H1 (cell line): Measurements from ENCODE around the gene PPP1R14C. TPM values are rescaled to one million over a fixed set of nuclear protein-coding genes. Genes with fewer than 3 reads are reported as not detected.

Experiments
- CTCF ChIA-PET: fragments of 300-600 bp; sonication (Branson Sonifier 250); formaldehyde crosslinking; loops from one replicate; lab custom pipeline; 2021; ENCODE audit not compliant: partially characterized antibody; lab: Charles Lee
- POLR2A ChIA-PET: fragments of 300-600 bp; sonication (Branson Sonifier 250); formaldehyde crosslinking; loops from one replicate; lab custom pipeline; 2021; ENCODE audit warnings: inconsistent platforms; ENCODE audit not compliant: partially characterized antibody; lab: Charles Lee
- DNase-seq, 2 experiments: peaks; one replicate each; pipeline versions ENCODE4 v3.0.0 to v3.0.0-alpha.2; 2010 to 2022; ENCODE audit warnings: low spot score in 2 of 2, low read depth in 1 of 2, mixed read lengths in 1 of 2
- FAIRE-seq: peaks from 2 replicates; lab custom pipeline; 2011; peaks lifted over from hg19 to GRCh38; lab: Jason Lieb, UNC
- H2AFZ ChIP-seq: 2 replicates; pipeline ENCODE4 v1.8.1; 2012; ENCODE audit warnings: low read length, inconsistent platforms
- H2AK5ac ChIP-seq: 2 replicates; pipeline ENCODE4 v1.6.1; 2013; ENCODE audit warnings: low read depth, low read length
- H2BK120ac ChIP-seq: replicated peaks from 2 replicates; pipeline ENCODE3; 2013; ENCODE audit warnings: low read depth, low read length, inconsistent platforms
- H2BK12ac ChIP-seq: 2 replicates; pipeline ENCODE4 v1.6.1; 2013; ENCODE audit warnings: low read depth, low read length
- H2BK15ac ChIP-seq: 2 replicates; pipeline ENCODE4 v1.6.1; 2013; ENCODE audit warnings: low read length
- H2BK20ac ChIP-seq: 2 replicates; pipeline ENCODE4 v1.6.1; 2013; ENCODE audit warnings: low read length
- H2BK5ac ChIP-seq: 2 replicates; pipeline ENCODE4 v1.6.1; 2013; ENCODE audit warnings: low read depth, low read length
- H3K14ac ChIP-seq: 2 replicates; pipeline ENCODE4 v1.6.1; 2013; ENCODE audit warnings: inconsistent platforms; ENCODE audit not compliant: insufficient read length
- H3K18ac ChIP-seq: 2 replicates; pipeline ENCODE4 v1.6.1; 2013; ENCODE audit warnings: low read length; ENCODE audit errors: extremely low read depth
- H3K23ac ChIP-seq: 2 replicates; pipeline ENCODE4 v1.6.1; 2013; ENCODE audit warnings: inconsistent platforms; ENCODE audit not compliant: insufficient read length
- H3K23me2 ChIP-seq: 2 replicates; pipeline ENCODE4 v1.6.1; 2013; ENCODE audit warnings: low read depth, low read length
- H3K27ac ChIP-seq: 2 replicates; pipeline ENCODE4 v1.6.1; 2011; ENCODE audit warnings: low read depth, low read length, inconsistent platforms
- H3K27me3 ChIP-seq, 4 experiments: replicated peaks in 1 of 4; 1 replicate in 1 of 4; 2 replicates in 3 of 4; pipeline versions ENCODE4 v1.6.1 to v1.8.1; 2011 to 2013; ENCODE audit warnings: low read length in 3 of 4, mild to moderate bottlenecking in 3 of 4, inconsistent platforms in 2 of 4, mixed read lengths in 2 of 4, moderate library complexity in 1 of 4; ENCODE audit not compliant: control insufficient read depth in 3 of 4, insufficient read depth in 3 of 4; ENCODE audit errors: extremely low read depth in 1 of 4
- H3K36me3 ChIP-seq, 4 experiments: 2 replicates each; pipeline versions ENCODE4 v1.6.1 to v1.8.1; 2011 to 2013; ENCODE audit warnings: mild to moderate bottlenecking in 4 of 4, low read length in 3 of 4, moderate library complexity in 2 of 4, control low read depth in 1 of 4, inconsistent platforms in 1 of 4; ENCODE audit not compliant: insufficient read depth in 4 of 4, control insufficient read depth in 2 of 4
- H3K4ac ChIP-seq: replicated peaks from 2 replicates; pipeline ENCODE3; 2013; ENCODE audit warnings: low read length, low read depth, mixed read lengths, inconsistent platforms; ENCODE audit not compliant: insufficient read length
- H3K4me1 ChIP-seq, 4 experiments: replicated peaks in 1 of 4; 1 replicate in 1 of 4; 2 replicates in 3 of 4; pipeline versions ENCODE4 v1.6.1 to v1.8.1; 2011 to 2013; ENCODE audit warnings: low read length in 3 of 4, inconsistent platforms in 2 of 4, mixed read lengths in 1 of 4; ENCODE audit not compliant: insufficient read depth in 4 of 4, control insufficient read depth in 3 of 4
- H3K4me2 ChIP-seq, 2 experiments: 2 replicates each; pipeline versions ENCODE4 v1.6.1 to v1.8.1; 2011 to 2013; ENCODE audit warnings: low read depth in 2 of 2, low read length in 2 of 2, control low read depth in 1 of 2, inconsistent platforms in 1 of 2, mild to moderate bottlenecking in 1 of 2; ENCODE audit not compliant: insufficient read depth in 1 of 2
- H3K4me3 ChIP-seq, 4 experiments: fragments of 200-600, 300-600 bp in 1 of 4; sonication (generic), shearing (Covaris generic), sonication (Bioruptor Twin) in 1 of 4; 2 replicates each; pipeline versions ENCODE4 v1.5.1 to v1.8.1; 2011 to 2016; ENCODE audit warnings: low read length in 4 of 4, low read depth in 3 of 4, control low read depth in 2 of 4, inconsistent platforms in 2 of 4, mild to moderate bottlenecking in 2 of 4, mixed read lengths in 1 of 4, moderate library complexity in 1 of 4; ENCODE audit not compliant: insufficient read depth in 2 of 4; ENCODE audit errors: extremely low read depth in 1 of 4
- H3K56ac ChIP-seq: replicated peaks from 2 replicates; pipeline ENCODE3; 2013; ENCODE audit warnings: low read depth, mild to moderate bottlenecking, mixed read lengths, low read length, inconsistent platforms; ENCODE audit not compliant: insufficient read length
- H3K79me1 ChIP-seq: 2 replicates; pipeline ENCODE4 v1.6.1; 2013; ENCODE audit warnings: low read depth, low read length, control low read depth
- H3K79me2 ChIP-seq, 2 experiments: 2 replicates each; pipeline versions ENCODE4 v1.6.1 to v1.8.1; 2012 to 2013; ENCODE audit warnings: low read length in 2 of 2, mild to moderate bottlenecking in 2 of 2, inconsistent platforms in 1 of 2; ENCODE audit not compliant: insufficient read depth in 2 of 2, control insufficient read depth in 1 of 2
- H3K9ac ChIP-seq, 4 experiments: replicated peaks in 1 of 4; 1 replicate in 1 of 4; 2 replicates in 3 of 4; pipeline versions ENCODE4 v1.6.1 to v1.8.1; 2011 to 2013; ENCODE audit warnings: low read depth in 3 of 4, low read length in 3 of 4, control low read depth in 2 of 4, mild to moderate bottlenecking in 2 of 4, moderate library complexity in 2 of 4, inconsistent platforms in 1 of 4; ENCODE audit errors: extremely low read depth in 1 of 4
- H3K9me3 ChIP-seq, 2 experiments: 2 replicates each; pipeline versions ENCODE4 v1.6.1 to v1.8.1; 2012 to 2013; ENCODE audit warnings: mild to moderate bottlenecking in 2 of 2, moderate library complexity in 2 of 2, control low read depth in 1 of 2, inconsistent platforms in 1 of 2, low read depth in 1 of 2, low read length in 1 of 2, mixed read lengths in 1 of 2; ENCODE audit not compliant: insufficient read depth in 2 of 2
- H4K20me1 ChIP-seq, 2 experiments: replicated peaks in 1 of 2; 2 replicates each; pipeline versions ENCODE3 to v1.8.1; 2011 to 2013; ENCODE audit warnings: inconsistent platforms in 2 of 2, low read length in 2 of 2, mild to moderate bottlenecking in 1 of 2; ENCODE audit not compliant: insufficient read depth in 2 of 2, control insufficient read depth in 1 of 2
- H4K5ac ChIP-seq: 2 replicates; pipeline ENCODE4 v1.6.1; 2013; ENCODE audit warnings: low read length, low read depth, mixed read lengths, inconsistent platforms; ENCODE audit not compliant: insufficient read length
- H4K8ac ChIP-seq: 2 replicates; pipeline ENCODE4 v1.8.0; 2013; ENCODE audit warnings: mild to moderate bottlenecking, moderate library complexity, low read length, inconsistent platforms; ENCODE audit not compliant: insufficient read depth; ENCODE audit errors: extremely low read depth
- H4K91ac ChIP-seq: replicated peaks from 2 replicates; pipeline ENCODE3; 2013; ENCODE audit warnings: low read length, mixed read lengths, inconsistent platforms; ENCODE audit not compliant: insufficient read length
- ASH2L ChIP-seq: fragments of 200-600, 300-600 bp; sonication (generic); IDR thresholded peaks from one replicate; pipeline ENCODE4 v1.7.1; 2017; ENCODE audit warnings: low read length
- EGR1 ChIP-seq: IDR thresholded peaks from 2 replicates; pipeline ENCODE4 v1.6.1; 2011; ENCODE audit warnings: low read depth, low read length, borderline replicate concordance
- PHF8 ChIP-seq: fragments of 200-600 bp; sonication (generic); conservative IDR thresholded peaks from 2 replicates; pipeline ENCODE4 v1.7.1; 2012; ENCODE audit warnings: low read depth, mild to moderate bottlenecking, inconsistent platforms, low read length, moderate library complexity
- RAD21 ChIP-seq, 2 experiments: IDR thresholded peaks in 1 of 2; conservative IDR thresholded peaks in 1 of 2; 2 replicates each; pipeline ENCODE4 v1.6.1; 2011; ENCODE audit warnings: low read depth in 2 of 2, low read length in 2 of 2, improper control_type of control experiment in 1 of 2, inconsistent platforms in 1 of 2, mild to moderate bottlenecking in 1 of 2, moderate library complexity in 1 of 2
- RBBP5 ChIP-seq: IDR thresholded peaks from 2 replicates; pipeline ENCODE4 v1.7.1; 2012; ENCODE audit warnings: low read depth, mild to moderate bottlenecking, inconsistent platforms, low read length, moderate library complexity, borderline replicate concordance
- RFX5 ChIP-seq: IDR thresholded peaks from 2 replicates; pipeline ENCODE4 v1.6.1; 2011; ENCODE audit warnings: low read depth, low read length, improper control_type of control experiment, borderline replicate concordance
- SIX5 ChIP-seq: IDR thresholded peaks from 2 replicates; pipeline ENCODE4 v1.6.1; 2011; ENCODE audit warnings: mild to moderate bottlenecking, low read depth, low read length
- SP1 ChIP-seq: IDR thresholded peaks from 2 replicates; pipeline ENCODE4 v1.6.1; 2011; ENCODE audit warnings: low read depth, low read length
- SP4 ChIP-seq: IDR thresholded peaks from 2 replicates; pipeline ENCODE4 v1.6.1; 2012; ENCODE audit warnings: low read length, inconsistent platforms
- TAF1 ChIP-seq: IDR thresholded peaks from 2 replicates; pipeline ENCODE4 v1.6.1; 2011; ENCODE audit warnings: mild to moderate bottlenecking, low read depth, low read length
- WGBS, 2 experiments: shearing (Covaris generic) in 1 of 2; methylation state at CpG; one replicate each; pipeline versions ENCODE4 v1.1.6 to v1.1.7; 2013 to 2015; ENCODE audit warnings: low lambda C conversion rate in 2 of 2, mixed read lengths in 2 of 2, inconsistent platforms in 1 of 2, low coverage in 1 of 2, missing lambda C conversion rate in 1 of 2; ENCODE audit not compliant: insufficient replicate concordance in 2 of 2, insufficient coverage in 1 of 2, insufficient read length in 1 of 2; ENCODE audit errors: extremely low coverage in 1 of 2, missing lambda C conversion rate in 1 of 2; 5-methylcytosine and 5-hydroxymethylcytosine counted together
- polyA plus RNA-seq, 7 experiments: library from polyadenylated mRNA; depleted of rRNA in 3 of 7; stranded (reverse) in 5 of 7; unstranded in 2 of 7; fragments of >200 nt in 5 of 7; fragments of 200-250 nt in 2 of 7; gene quantifications; 1 replicate in 5 of 7; 2 replicates in 1 of 7; 4 replicates in 1 of 7; pipeline versions ENCODE4 v1.2.1 to v1.2.3, GENCODE V29; 2011 to 2013; ENCODE audit warnings: missing spikeins in 2 of 7, mixed read lengths in 2 of 7
- total RNA-seq: library from RNA; stranded (reverse); fragmentation: NEBNext Ultra II Directional; extraction: Animal tissue kit (Norgen Biotek cat#: 25700); gene quantifications from 2 replicates; pipeline ENCODE4 v1.2.1, GENCODE V29; 2021
- TF ChIP-seq, protein P1 (sequence below): IDR thresholded peaks from 2 replicates; pipeline ENCODE4 v1.6.1; 2011; ENCODE audit warnings: low read depth, mild to moderate bottlenecking, low read length; ENCODE audit not compliant: insufficient read depth

Gene PPP1R14C
- total and polyA plus RNA-seq, 2 of the 8 experiments (the other 6 are each of a cell fraction or from before 2014, with no cell fraction given), result 0.30 to 0.61 TPM

DNA sequence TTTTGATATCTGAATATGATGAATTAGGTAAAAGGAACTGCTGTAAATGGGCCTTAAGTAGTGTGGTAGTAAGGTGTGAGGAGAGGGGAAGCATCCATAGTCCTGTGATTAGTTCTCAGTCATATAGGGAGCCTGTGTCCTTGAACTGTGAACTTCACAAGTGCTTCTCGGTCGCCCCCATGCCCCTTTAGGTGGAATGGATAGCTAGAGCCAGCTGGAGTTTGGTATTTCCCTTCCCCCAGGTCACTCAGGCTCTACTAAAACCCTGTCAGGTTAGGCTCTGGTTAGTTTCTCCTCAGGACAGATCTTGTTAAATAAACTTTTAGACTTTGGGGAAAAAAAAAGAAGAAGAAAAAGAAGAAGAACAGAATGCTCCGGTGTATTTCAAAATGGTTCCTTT lies 82.0 kb downstream of the PPP1R14C start:
- Histone ChIP-seq H3K4me3 (no peak overlapping the region), H2BK15ac (no peak overlapping the region), H3K14ac (no peak overlapping the region), H3K79me1 (no peaks in the 10 kb centered on the region), H3K36me3 (no peaks in the 10 kb centered on the region), H4K8ac (no peak overlapping the region), H3K4me2 (peak overlapping the region in 1 of 2 experiments; percentile 37; a peak in 1 of 4 replicates), H3K18ac (no peak overlapping the region), H3K9ac (no peak overlapping the region), H3K9me3 (no peaks in the 10 kb centered on the region), H2BK5ac (no peak overlapping the region), H2BK12ac (no peak overlapping the region), H4K91ac (no peak overlapping the region), H2BK20ac (no peak overlapping the region), H4K5ac (no peak overlapping the region), H3K23me2 (no peaks in the 10 kb centered on the region), H3K27ac (no peak overlapping the region), H2AK5ac (no peak overlapping the region), H3K4me1 (peaks cover 0 to 3% (median 0%) of the 10 kb centered on the region in 4 experiments; a peak in 4 of 7 replicates), H2AFZ (no peak overlapping the region), H3K56ac (no peak overlapping the region), H2BK120ac (no peak overlapping the region), H3K23ac (no peak overlapping the region), H3K4ac (no peak overlapping the region), H3K27me3 (peaks cover 0 to 16% (median 13%) of the 10 kb centered on the region in 4 experiments; a peak in 4 of 7 replicates), H3K79me2 (no peaks in the 10 kb centered on the region), H4K20me1 (no peaks in the 10 kb centered on the region)
- DNase-seq (no peak), FAIRE-seq (peak; percentile 39)
- CTCF ChIA-PET, result no interaction called here
- 50% methylated on average over 3 of the region's 3 CpGs; no CpG with 5 or more reads in 1 of the 2 experiments for WGBS, 2 experiments
- POLR2A ChIA-PET, result no interaction called here
- TF ChIP-seq ASH2L (peak; percentile 40), RFX5 (no peak), TAF1 (no peak), SP1 (no peak), RAD21 (IDR thresholded peaks at IDR 0.05 in 1 of 2, conservative IDR thresholded peaks at IDR 0.05 in 1 of 2; ENCODE audit: low read depth in 2 of 2, low read length in 2 of 2) (peak; percentile 9 to 26; a peak in 3 of 4 replicates), PHF8 (no peak), RBBP5 (no peak), EGR1 (no peak), SIX5 (no peak), SP4 (no peak)
- TF ChIP-seq, protein P1, sequence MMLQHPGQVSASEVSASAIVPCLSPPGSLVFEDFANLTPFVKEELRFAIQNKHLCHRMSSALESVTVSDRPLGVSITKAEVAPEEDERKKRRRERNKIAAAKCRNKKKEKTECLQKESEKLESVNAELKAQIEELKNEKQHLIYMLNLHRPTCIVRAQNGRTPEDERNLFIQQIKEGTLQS, result no peak
